SK-N-SH (cell line): ENCODE results near the gene HYCC2. TPM values are rescaled to one million over a fixed set of nuclear protein-coding genes. Genes with fewer than 3 reads are reported as not detected.
"Not testable (repeated sequence)": the region's sequence is repeated elsewhere in the genome, so short reads cannot be mapped to it uniquely, and the experiment has no call there.

Experiments
- CTCF ChIA-PET: fragments of 300-600, 350-600 bp; formaldehyde crosslinking; extraction: SDS; loops from one replicate; lab custom pipeline; 2021; lab: Yijun Ruan, JAX
- POLR2A ChIA-PET: fragments of 350-600 bp; sonication (Branson Sonifier 250); formaldehyde crosslinking; extraction: SDS; loops from one replicate; lab custom pipeline; 2020; ENCODE audit warnings: antibody characterized with exemption, inconsistent platforms; lab: Yijun Ruan, JAX
- DNase-seq: peaks from one replicate; pipeline ENCODE4 v3.0.0; 2012
- H2AFZ ChIP-seq: fragments of 200-600 bp; sonication (generic); 2 replicates; pipeline ENCODE4 v1.8.1; 2016; ENCODE audit warnings: antibody characterized with exemption, mild to moderate bottlenecking, low read depth
- H3F3A ChIP-seq: fragments of 200-600 bp; sonication (generic); replicated peaks from 2 replicates; pipeline ENCODE3; 2016; ENCODE audit warnings: antibody characterized with exemption, mild to moderate bottlenecking; ENCODE audit not compliant: insufficient read depth
- H3K27ac ChIP-seq, 2 experiments: fragments of 200-500 bp in 1 of 2; fragments of 200-600 bp in 1 of 2; sonication (Bioruptor generic) in 1 of 2; sonication (generic), shearing (Covaris generic) in 1 of 2; 2 replicates each; pipeline versions ENCODE4 v1.5.1 to v1.6.1; 2014 to 2016; ENCODE audit warnings: low read depth in 2 of 2, inconsistent platforms in 1 of 2, low read length in 1 of 2, mild to moderate bottlenecking in 1 of 2, mixed read lengths in 1 of 2
- H3K27me3 ChIP-seq: fragments of 200-600 bp; sonication (generic), shearing (Covaris generic); 2 replicates; pipeline ENCODE4 v1.6.1; 2016; ENCODE audit warnings: mixed run types; ENCODE audit not compliant: insufficient read depth
- H3K36me3 ChIP-seq, 2 experiments: fragments of 200-500 bp in 1 of 2; fragments of 200-600 bp in 1 of 2; sonication (Bioruptor generic) in 1 of 2; sonication (generic) in 1 of 2; replicated peaks in 1 of 2; 2 replicates each; pipeline versions ENCODE3 to v1.5.1; 2014 to 2016; ENCODE audit warnings: low read length in 1 of 2, mild to moderate bottlenecking in 1 of 2; ENCODE audit not compliant: insufficient read depth in 2 of 2, control insufficient read depth in 1 of 2
- H3K4me1 ChIP-seq, 2 experiments: fragments of 200-500 bp in 1 of 2; fragments of 200-600 bp in 1 of 2; sonication (Bioruptor generic) in 1 of 2; sonication (generic), shearing (Covaris generic) in 1 of 2; 2 replicates each; pipeline versions ENCODE4 v1.5.1 to v1.6.1; 2014 to 2016; ENCODE audit warnings: low read depth in 1 of 2, low read length in 1 of 2, mixed run types in 1 of 2; ENCODE audit not compliant: insufficient read depth in 2 of 2, control insufficient read depth in 1 of 2
- H3K4me2 ChIP-seq: fragments of 200-600 bp; sonication (generic), shearing (Covaris generic); 2 replicates; pipeline ENCODE4 v1.6.1; 2017; ENCODE audit warnings: mixed run types
- H3K4me3 ChIP-seq, 2 experiments: fragments of 200-500 bp in 1 of 2; fragments of 200-600 bp in 1 of 2; sonication (Bioruptor generic) in 1 of 2; sonication (generic), shearing (Covaris generic) in 1 of 2; 2 replicates each; pipeline versions ENCODE4 v1.5.1 to v1.8.1; 2014 to 2016; ENCODE audit warnings: low read depth in 2 of 2, inconsistent platforms in 1 of 2, low read length in 1 of 2, mild to moderate bottlenecking in 1 of 2, mixed read lengths in 1 of 2, moderate library complexity in 1 of 2
- H3K79me2 ChIP-seq: fragments of 200-600 bp; sonication (generic); 2 replicates; pipeline ENCODE4 v1.8.1; 2017; ENCODE audit warnings: mild to moderate bottlenecking; ENCODE audit not compliant: insufficient read depth
- H3K9ac ChIP-seq: fragments of 200-600 bp; sonication (generic); 2 replicates; pipeline ENCODE4 v1.6.1; 2017; ENCODE audit warnings: mixed run types
- H3K9me2 ChIP-seq: fragments of 200-600 bp; sonication (generic); 2 replicates; pipeline ENCODE4 v1.6.1; 2017; ENCODE audit warnings: mixed run types
- H3K9me3 ChIP-seq: fragments of 200-600 bp; sonication (generic); 2 replicates; pipeline ENCODE4 v1.6.1; 2017; ENCODE audit warnings: mixed run types, mild to moderate bottlenecking, moderate library complexity
- H4K20me1 ChIP-seq: fragments of 200-600 bp; sonication (generic); 2 replicates; pipeline ENCODE4 v1.6.1; 2017; ENCODE audit warnings: mild to moderate bottlenecking, mixed run types; ENCODE audit not compliant: insufficient read depth
- CHD2 ChIP-seq: fragments of 150-350 bp; IDR thresholded peaks from 2 replicates; pipeline ENCODE4 v1.6.1; 2018; ENCODE audit warnings: low read length; ENCODE audit not compliant: partially characterized antibody
- ELF1 ChIP-seq: IDR thresholded peaks from 2 replicates; pipeline ENCODE4 v1.4.0; 2012
- EZH2phosphoT487 ChIP-seq: fragments of 200-600 bp; sonication (generic); IDR thresholded peaks from 2 replicates; pipeline ENCODE4 v1.6.1; 2017; ENCODE audit warnings: low read depth, mixed run types, mild to moderate bottlenecking, antibody characterized with exemption, moderate library complexity, borderline replicate concordance
- FOXM1 ChIP-seq: IDR thresholded peaks from 2 replicates; pipeline ENCODE4 v1.4.0; 2012; ENCODE audit warnings: low read depth, mild to moderate bottlenecking
- JUND ChIP-seq: IDR thresholded peaks from 2 replicates; pipeline ENCODE4 v1.4.0; 2012
- MAX ChIP-seq: IDR thresholded peaks from 2 replicates; pipeline ENCODE4 v1.4.0; 2012; ENCODE audit warnings: low read depth
- MEF2A ChIP-seq: IDR thresholded peaks from 2 replicates; pipeline ENCODE4 v1.4.0; 2012; ENCODE audit warnings: low read depth, borderline replicate concordance
- MXI1 ChIP-seq: IDR thresholded peaks from 2 replicates; pipeline ENCODE4 v1.6.1; 2012; ENCODE audit warnings: mild to moderate bottlenecking, low read depth, low read length, improper control_type of control experiment
- NFIC ChIP-seq: IDR thresholded peaks from 2 replicates; pipeline ENCODE4 v1.4.0; 2012; ENCODE audit warnings: borderline replicate concordance
- NRF1 ChIP-seq: IDR thresholded peaks from 2 replicates; pipeline ENCODE4 v1.6.1; 2012; ENCODE audit warnings: low read depth, mild to moderate bottlenecking, low read length
- RCOR1 ChIP-seq: fragments of 150-350 bp; IDR thresholded peaks from 2 replicates; pipeline ENCODE4 v1.6.1; 2017; ENCODE audit warnings: antibody characterized with exemption, low read length
- RFX5 ChIP-seq: IDR thresholded peaks from 2 replicates; pipeline ENCODE4 v1.6.1; 2012; ENCODE audit warnings: mild to moderate bottlenecking, improper control_type of control experiment, low read length
- RXRA ChIP-seq: IDR thresholded peaks from 2 replicates; pipeline ENCODE4 v1.4.0; 2012; ENCODE audit warnings: low read depth, mild to moderate bottlenecking, borderline replicate concordance
- TCF12 ChIP-seq: IDR thresholded peaks from 2 replicates; pipeline ENCODE4 v1.4.0; 2012
- TEAD4 ChIP-seq: IDR thresholded peaks from 2 replicates; pipeline ENCODE4 v1.4.0; 2012; ENCODE audit warnings: mild to moderate bottlenecking, borderline replicate concordance; ENCODE audit not compliant: insufficient read depth
- USF1 ChIP-seq: IDR thresholded peaks from 2 replicates; pipeline ENCODE4 v1.4.0; 2012; ENCODE audit warnings: low read depth, borderline replicate concordance
- WGBS: methylation state at CpG from one replicate; pipeline ENCODE4 v1.1.6; 2017; ENCODE audit warnings: low lambda C conversion rate; 5-methylcytosine and 5-hydroxymethylcytosine counted together
- polyA plus RNA-seq, 3 experiments: library from polyadenylated mRNA; depleted of rRNA; stranded (reverse); fragments of >200 nt; gene quantifications; 2 replicates each; pipeline ENCODE4 v1.2.3, GENCODE V29; 2012
- TF ChIP-seq, protein P1 (sequence below): IDR thresholded peaks from 2 replicates; pipeline ENCODE4 v1.6.1; 2012; ENCODE audit warnings: mild to moderate bottlenecking, low read depth, low read length, moderate library complexity
- TF ChIP-seq, protein P2 (sequence below): IDR thresholded peaks from 2 replicates; pipeline ENCODE4 v1.4.0; 2012; ENCODE audit warnings: low read depth, borderline replicate concordance
- TF ChIP-seq, protein P3 (sequence below): fragments of 150-350 bp; IDR thresholded peaks from 2 replicates; pipeline ENCODE4 v1.6.1; 2016; ENCODE audit warnings: mild to moderate bottlenecking, low read depth, low read length
- TF ChIP-seq, protein P4 (sequence below): fragments of 150-350 bp; IDR thresholded peaks from 2 replicates; pipeline ENCODE4 v1.6.1; 2017; ENCODE audit warnings: antibody characterized with exemption, low read length, low read depth, borderline replicate concordance

The HYCC2 gene
- polyA plus RNA-seq, 1 of the 3 experiments (the other 2 are of a cell fraction): 1.2 TPM

DNA sequence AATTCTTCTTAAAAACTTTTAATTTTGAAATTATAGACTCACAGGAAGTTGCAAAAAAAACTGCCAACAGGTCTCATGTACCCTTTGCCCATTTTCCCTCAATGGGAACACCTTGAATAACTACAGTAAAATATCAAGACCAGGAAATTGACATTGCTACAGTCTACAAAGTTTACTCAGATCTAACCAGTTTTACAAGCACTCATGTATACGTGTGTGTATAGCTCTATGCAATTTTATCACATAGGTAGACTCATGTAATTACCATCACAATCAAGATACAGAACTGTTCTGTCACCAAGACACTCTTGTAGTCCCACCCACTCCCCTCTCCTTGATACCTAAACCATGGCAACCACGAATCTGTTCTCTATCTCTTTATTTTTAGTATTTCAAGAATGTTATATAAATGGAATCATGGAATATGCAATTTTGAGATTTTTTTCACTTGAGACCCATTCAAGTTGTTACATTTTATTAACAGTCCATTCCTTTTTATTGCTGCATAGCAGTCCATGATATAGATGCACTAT is 6.6 kb downstream of the HYCC2 start:
- no peak overlapping the region for H3K27ac ChIP-seq
- H3K4me2 ChIP-seq: no peak overlapping the region
- no peak overlapping the region for H3K9ac ChIP-seq
- no peaks in the 10 kb centered on the region for H3K27me3 ChIP-seq
- H3K4me1 ChIP-seq: peaks cover 0 to 7% of the 10 kb centered on the region in 2 experiments; a peak in 2 of 4 replicates
- no peaks in the 10 kb centered on the region for H3K9me3 ChIP-seq
- H3K4me3 ChIP-seq: no peak overlapping the region
- ChIA-PET CTCF (interaction anchor here (0.6 to 1.1 kb wide), 3 partner anchors 93 to 106 kb away, joined by 3 to 4 read pairs (median 3); partner anchors contain the start of gene ORC2), POLR2A (no interaction called here)
- 92% methylated on average over 2 of the region's 2 CpGs for WGBS
- no peak overlapping the region for H2AFZ ChIP-seq
- H3K36me3 ChIP-seq: peaks cover 0 to 13% of the 10 kb centered on the region in 2 experiments
- H3F3A ChIP-seq: no peaks in the 10 kb centered on the region
- H3K9me2 ChIP-seq: no peaks in the 10 kb centered on the region
- no peaks in the 10 kb centered on the region; the same call in 1 of the 2 replicates for H4K20me1 ChIP-seq
- peaks cover 98% of the 10 kb centered on the region for H3K79me2 ChIP-seq
- no peak for DNase-seq
- no peak for TF ChIP-seq RXRA
- no peak for TF ChIP-seq MEF2A
- no peak for TF ChIP-seq MXI1
- no peak for TF ChIP-seq MAX
- TF ChIP-seq, protein P1, sequence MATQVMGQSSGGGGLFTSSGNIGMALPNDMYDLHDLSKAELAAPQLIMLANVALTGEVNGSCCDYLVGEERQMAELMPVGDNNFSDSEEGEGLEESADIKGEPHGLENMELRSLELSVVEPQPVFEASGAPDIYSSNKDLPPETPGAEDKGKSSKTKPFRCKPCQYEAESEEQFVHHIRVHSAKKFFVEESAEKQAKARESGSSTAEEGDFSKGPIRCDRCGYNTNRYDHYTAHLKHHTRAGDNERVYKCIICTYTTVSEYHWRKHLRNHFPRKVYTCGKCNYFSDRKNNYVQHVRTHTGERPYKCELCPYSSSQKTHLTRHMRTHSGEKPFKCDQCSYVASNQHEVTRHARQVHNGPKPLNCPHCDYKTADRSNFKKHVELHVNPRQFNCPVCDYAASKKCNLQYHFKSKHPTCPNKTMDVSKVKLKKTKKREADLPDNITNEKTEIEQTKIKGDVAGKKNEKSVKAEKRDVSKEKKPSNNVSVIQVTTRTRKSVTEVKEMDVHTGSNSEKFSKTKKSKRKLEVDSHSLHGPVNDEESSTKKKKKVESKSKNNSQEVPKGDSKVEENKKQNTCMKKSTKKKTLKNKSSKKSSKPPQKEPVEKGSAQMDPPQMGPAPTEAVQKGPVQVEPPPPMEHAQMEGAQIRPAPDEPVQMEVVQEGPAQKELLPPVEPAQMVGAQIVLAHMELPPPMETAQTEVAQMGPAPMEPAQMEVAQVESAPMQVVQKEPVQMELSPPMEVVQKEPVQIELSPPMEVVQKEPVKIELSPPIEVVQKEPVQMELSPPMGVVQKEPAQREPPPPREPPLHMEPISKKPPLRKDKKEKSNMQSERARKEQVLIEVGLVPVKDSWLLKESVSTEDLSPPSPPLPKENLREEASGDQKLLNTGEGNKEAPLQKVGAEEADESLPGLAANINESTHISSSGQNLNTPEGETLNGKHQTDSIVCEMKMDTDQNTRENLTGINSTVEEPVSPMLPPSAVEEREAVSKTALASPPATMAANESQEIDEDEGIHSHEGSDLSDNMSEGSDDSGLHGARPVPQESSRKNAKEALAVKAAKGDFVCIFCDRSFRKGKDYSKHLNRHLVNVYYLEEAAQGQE: no peak
- no peak for TF ChIP-seq TCF12
- no peak for TF ChIP-seq ELF1
- no peak for TF ChIP-seq USF1
- no peak for TF ChIP-seq FOXM1
- no peak for TF ChIP-seq RCOR1
- TF ChIP-seq NRF1: no peak
- no peak for TF ChIP-seq CHD2
- TF ChIP-seq, protein P2, sequence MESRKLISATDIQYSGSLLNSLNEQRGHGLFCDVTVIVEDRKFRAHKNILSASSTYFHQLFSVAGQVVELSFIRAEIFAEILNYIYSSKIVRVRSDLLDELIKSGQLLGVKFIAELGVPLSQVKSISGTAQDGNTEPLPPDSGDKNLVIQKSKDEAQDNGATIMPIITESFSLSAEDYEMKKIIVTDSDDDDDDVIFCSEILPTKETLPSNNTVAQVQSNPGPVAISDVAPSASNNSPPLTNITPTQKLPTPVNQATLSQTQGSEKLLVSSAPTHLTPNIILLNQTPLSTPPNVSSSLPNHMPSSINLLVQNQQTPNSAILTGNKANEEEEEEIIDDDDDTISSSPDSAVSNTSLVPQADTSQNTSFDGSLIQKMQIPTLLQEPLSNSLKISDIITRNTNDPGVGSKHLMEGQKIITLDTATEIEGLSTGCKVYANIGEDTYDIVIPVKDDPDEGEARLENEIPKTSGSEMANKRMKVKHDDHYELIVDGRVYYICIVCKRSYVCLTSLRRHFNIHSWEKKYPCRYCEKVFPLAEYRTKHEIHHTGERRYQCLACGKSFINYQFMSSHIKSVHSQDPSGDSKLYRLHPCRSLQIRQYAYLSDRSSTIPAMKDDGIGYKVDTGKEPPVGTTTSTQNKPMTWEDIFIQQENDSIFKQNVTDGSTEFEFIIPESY: no peak
- TF ChIP-seq, protein P3, sequence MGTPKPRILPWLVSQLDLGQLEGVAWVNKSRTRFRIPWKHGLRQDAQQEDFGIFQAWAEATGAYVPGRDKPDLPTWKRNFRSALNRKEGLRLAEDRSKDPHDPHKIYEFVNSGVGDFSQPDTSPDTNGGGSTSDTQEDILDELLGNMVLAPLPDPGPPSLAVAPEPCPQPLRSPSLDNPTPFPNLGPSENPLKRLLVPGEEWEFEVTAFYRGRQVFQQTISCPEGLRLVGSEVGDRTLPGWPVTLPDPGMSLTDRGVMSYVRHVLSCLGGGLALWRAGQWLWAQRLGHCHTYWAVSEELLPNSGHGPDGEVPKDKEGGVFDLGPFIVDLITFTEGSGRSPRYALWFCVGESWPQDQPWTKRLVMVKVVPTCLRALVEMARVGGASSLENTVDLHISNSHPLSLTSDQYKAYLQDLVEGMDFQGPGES: no peak
- TF ChIP-seq, protein P4, sequence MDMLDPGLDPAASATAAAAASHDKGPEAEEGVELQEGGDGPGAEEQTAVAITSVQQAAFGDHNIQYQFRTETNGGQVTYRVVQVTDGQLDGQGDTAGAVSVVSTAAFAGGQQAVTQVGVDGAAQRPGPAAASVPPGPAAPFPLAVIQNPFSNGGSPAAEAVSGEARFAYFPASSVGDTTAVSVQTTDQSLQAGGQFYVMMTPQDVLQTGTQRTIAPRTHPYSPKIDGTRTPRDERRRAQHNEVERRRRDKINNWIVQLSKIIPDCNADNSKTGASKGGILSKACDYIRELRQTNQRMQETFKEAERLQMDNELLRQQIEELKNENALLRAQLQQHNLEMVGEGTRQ: no peak
- TF ChIP-seq JUND: no peak
- TF ChIP-seq TEAD4: no peak
- TF ChIP-seq NFIC: no peak
- no peak for TF ChIP-seq RFX5
- no peak for TF ChIP-seq EZH2phosphoT487

- H3K9me2 ChIP-seq, H3K27me3 ChIP-seq, H3K4me2 ChIP-seq, H4K20me1 ChIP-seq, H3K9me3 ChIP-seq, H3K4me3 ChIP-seq, H3K4me1 ChIP-seq, POLR2A ChIA-PET, CTCF ChIA-PET, H3K27ac ChIP-seq, H2AFZ ChIP-seq, H3F3A ChIP-seq, H3K9ac ChIP-seq, DNase-seq: not testable (repeated sequence)
- Histone ChIP-seq H3K79me2 (peaks cover 96% of the 10 kb centered on the region), H3K36me3 (peaks cover 0 to 13% of the 10 kb centered on the region in 2 experiments)
- WGBS: 91% methylated on average over 5 of the region's 5 CpGs
Measured at GRCh38 chr2:201063516-201063915, 8.0 kb downstream of the HYCC2 start.
